K562 (cell line): ENCODE measurements around the gene USP7. TPM values are rescaled to one million over a fixed set of nuclear protein-coding genes. Genes with fewer than 3 reads are reported as not detected.
"Not testable (repeated sequence)": the region's sequence is repeated elsewhere in the genome, so short reads cannot be mapped to it uniquely, and the experiment has no call there.

Experiments used
- ATAC-seq: fragments of 200-7000 bp; cut with Tn5 transposase; 3 replicates; pipeline ENCODE4 v1.9.1; 2020; ENCODE audit warnings: moderate library complexity
- BruUV-seq: library from RNA; stranded (reverse); fragments of 400-500 nt; replicated peaks from 2 replicates; lab custom pipeline; 2021; lab: Mats Ljungman, UMichigan
- CTCF ChIA-PET: fragments of 300-600 bp; formaldehyde crosslinking; extraction: SDS; loops from one replicate; lab custom pipeline; 2021; ENCODE audit warnings: low intra/inter-chr PET ratio; lab: Yijun Ruan, JAX
- POLR2A ChIA-PET: fragments of 300-600, 350-650 bp; sonication (Branson Sonifier 250); formaldehyde crosslinking; extraction: SDS; loops from one replicate; lab custom pipeline; 2021; ENCODE audit warnings: antibody characterized with exemption, inconsistent platforms; lab: Yijun Ruan, JAX
- DNase-seq, 4 experiments: peaks; one replicate each; pipeline versions ENCODE4 v3.0.0 to v3.0.0-alpha.2; 2011 to 2018; ENCODE audit warnings: low spot score in 3 of 4, mixed read lengths in 3 of 4; ENCODE audit errors: extremely low read depth in 1 of 4
- FAIRE-seq: peaks from 2 replicates; lab custom pipeline; 2011; peaks lifted over from hg19 to GRCh38; lab: Jason Lieb, UNC
- H2AFZ ChIP-seq: 2 replicates; pipeline ENCODE4 v1.6.0; 2011; ENCODE audit warnings: low read depth, low read length, control low read depth, inconsistent platforms
- H3K27ac ChIP-seq: fragments of 200-600 bp; 3 replicates; pipeline ENCODE4 v1.8.0; 2011; ENCODE audit warnings: low read depth, mild to moderate bottlenecking, control low read depth, inconsistent platforms, low read length, moderate library complexity, mixed read lengths; ENCODE audit errors: extremely low read depth
- H3K27me3 ChIP-seq, 2 experiments: fragments of 300-600 bp in 1 of 2; 2 replicates in 1 of 2; 3 replicates in 1 of 2; pipeline versions ENCODE4 v1.6.0 to v1.8.0; 2011; ENCODE audit warnings: inconsistent platforms in 2 of 2, low read length in 2 of 2, mild to moderate bottlenecking in 1 of 2, mixed read lengths in 1 of 2, moderate library complexity in 1 of 2; ENCODE audit not compliant: control insufficient read depth in 2 of 2, insufficient read depth in 2 of 2
- H3K36me3 ChIP-seq: fragments of 300-600 bp; 3 replicates; pipeline ENCODE4 v1.8.0; 2011; ENCODE audit warnings: mild to moderate bottlenecking, low read length, inconsistent platforms; ENCODE audit not compliant: control insufficient read depth, insufficient read depth
- H3K4me1 ChIP-seq, 2 experiments: fragments of 200-600 bp in 1 of 2; replicated peaks in 1 of 2; 2 replicates in 1 of 2; 3 replicates in 1 of 2; pipeline versions ENCODE4 v1.5.1 to v1.8.0; 2011; ENCODE audit warnings: inconsistent platforms in 2 of 2, low read length in 2 of 2, mild to moderate bottlenecking in 1 of 2, mixed read lengths in 1 of 2, moderate library complexity in 1 of 2; ENCODE audit not compliant: control insufficient read depth in 2 of 2, insufficient read depth in 2 of 2
- H3K4me2 ChIP-seq: 2 replicates; pipeline ENCODE4 v1.6.1; 2011; ENCODE audit warnings: low read length, control low read depth, inconsistent platforms, mixed read lengths; ENCODE audit not compliant: insufficient read depth
- H3K4me3 ChIP-seq: fragments of 200-600 bp; sonication (generic), shearing (Covaris generic); 2 replicates; pipeline ENCODE4 v1.5.1; 2016; ENCODE audit warnings: control low read depth, inconsistent platforms
- H3K79me2 ChIP-seq: fragments of 200-600 bp; 3 replicates; pipeline ENCODE4 v1.8.0; 2011; ENCODE audit warnings: low read length, inconsistent platforms; ENCODE audit not compliant: control insufficient read depth, insufficient read depth
- H3K9ac ChIP-seq, 2 experiments: 2 replicates each; pipeline versions ENCODE4 v1.6.0 to v1.6.1; 2011; ENCODE audit warnings: low read depth in 2 of 2, low read length in 2 of 2, control low read depth in 1 of 2, inconsistent platforms in 1 of 2, mild to moderate bottlenecking in 1 of 2, mixed read lengths in 1 of 2; ENCODE audit not compliant: insufficient read depth in 1 of 2
- H3K9me1 ChIP-seq: one replicate; pipeline ENCODE4 v1.6.0; 2011; ENCODE audit warnings: inconsistent platforms, mild to moderate bottlenecking, low read length, moderate library complexity; ENCODE audit not compliant: control insufficient read depth, insufficient read depth
- H3K9me3 ChIP-seq: replicated peaks from 2 replicates; pipeline ENCODE4 v1.5.1; 2011; ENCODE audit warnings: low read depth, low read length, inconsistent platforms; ENCODE audit not compliant: control insufficient read depth, insufficient read depth
- H4K20me1 ChIP-seq: replicated peaks from 2 replicates; pipeline ENCODE4 v1.6.1; 2011; ENCODE audit warnings: low read length, inconsistent platforms, mixed read lengths; ENCODE audit not compliant: control insufficient read depth, insufficient read depth
- HNRNPK ChIP-seq: fragments of 200-400 bp; formaldehyde crosslinking; IDR thresholded peaks from one replicate; pipeline ENCODE4 v1.6.1; 2018; ENCODE audit warnings: mild to moderate bottlenecking, low read depth, low read length; ENCODE audit not compliant: poor library complexity, severe bottlenecking
- ZNF121 ChIP-seq: sonication (generic); formaldehyde crosslinking; conservative IDR thresholded peaks from 2 replicates; pipeline ENCODE4 v1.8.0; 2022; ENCODE audit warnings: missing genetic modification reagents
- whole genome bisulfite sequencing: fragments of 100-300 bp; shearing (Covaris generic); methylation state at CpG from one replicate; pipeline ENCODE4 v1.1.6; 2016; ENCODE audit warnings: low coverage, mixed read lengths; ENCODE audit not compliant: insufficient coverage; ENCODE audit errors: missing lambda C conversion rate; 5-methylcytosine and 5-hydroxymethylcytosine counted together
- in situ Hi-C: fragments of 300-500 bp; cut with MboI; formaldehyde crosslinking; loops from 4 replicates; pipeline ENCODE4 v1.15.0; 2018; ENCODE audit warnings: inconsistent platforms, mixed read lengths
- intact Hi-C: fragments of 100-400 bp; cut with micrococcal nuclease; formaldehyde crosslinking; loops from 2 replicates; pipeline ENCODE4 v1.14.2; 2022
- polyA plus RNA-seq, 8 experiments: library from polyadenylated mRNA; depleted of rRNA in 4 of 8; stranded (reverse) in 5 of 8; unstranded in 3 of 8; fragments of >200 nt; fragmentation: Nextera tagmentation in 2 of 8; fragmentation: Illumina TruSeq in 1 of 8; extraction: Ambion mirVana in 2 of 8; extraction: Trizol in 1 of 8; gene quantifications; 2 replicates each; pipeline versions ENCODE4 v1.2.1 to v1.2.3, GENCODE V29; 2011 to 2014; ENCODE audit warnings: inconsistent platforms in 1 of 8, missing spikeins in 1 of 8
- total RNA-seq, 7 experiments: library from RNA; depleted of rRNA in 6 of 7; stranded (reverse); fragments of >200 nt in 6 of 7; fragmentation: Illumina TruSeq in 2 of 7; extraction: Trizol in 2 of 7; gene quantifications; 2 replicates each; pipeline versions ENCODE4 v1.2.1 to v1.2.3, GENCODE V29; 2011 to 2021; ENCODE audit warnings: low replicate concordance in 1 of 7

USP7 gene
- total and polyA plus RNA-seq, 9 of the 15 experiments (the other 6 are each of a cell fraction or from before 2014, with no cell fraction given): 17.1 to 145 (median 57.9) TPM

DNA sequence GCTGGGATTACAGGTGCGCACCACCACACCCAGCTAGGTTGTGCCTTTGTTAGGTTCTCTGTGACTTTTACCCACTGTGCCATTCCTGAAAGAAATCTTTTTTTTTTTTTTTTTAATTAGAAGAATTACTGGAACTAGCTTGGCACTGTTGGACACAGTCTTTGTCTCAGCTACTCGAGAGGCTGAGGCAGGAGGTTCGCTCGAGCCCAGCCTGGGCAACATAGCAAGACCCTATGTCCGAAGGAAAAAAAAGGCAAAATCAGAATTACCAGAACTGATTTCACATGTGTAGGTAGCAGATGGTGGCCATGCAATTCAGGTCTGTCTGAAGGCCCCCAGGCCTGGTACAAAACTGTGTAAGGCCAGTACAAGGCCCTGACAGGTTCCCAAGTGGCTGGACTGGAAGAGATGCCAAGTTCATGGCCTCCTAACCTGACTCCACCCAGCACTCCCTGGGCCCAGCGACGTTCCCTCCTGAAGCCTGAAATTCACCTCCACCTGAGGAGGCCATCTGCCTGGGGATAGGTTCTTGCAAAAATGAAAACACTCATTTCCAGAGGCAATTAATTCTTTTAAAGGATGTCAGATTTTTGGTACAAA lies 117.9 kb downstream of the USP7 start:
- peaks cover 0 to 4% of the 10 kb centered on the region in 2 experiments; a peak in 1 of 5 replicates for H3K4me1 ChIP-seq
- ChIA-PET CTCF (no interaction called here), POLR2A (no interaction called here)
- TF ChIP-seq HNRNPK (no peak), ZNF121 (CRISPR knock-in tag) (peak; percentile 64)
- no peak overlapping the region for H3K4me2 ChIP-seq
- no peak overlapping the region for H3K9ac ChIP-seq
- intact Hi-C loops (no loop called here), in situ Hi-C loops (no loop called here)
- ATAC-seq (no peak), DNase-seq (no peak), FAIRE-seq (no peak)
- no peaks in the 10 kb centered on the region for H4K20me1 ChIP-seq
- H3K79me2 ChIP-seq: peaks cover 2% of the 10 kb centered on the region; the same call in 1 of the 3 replicates
- no peaks in the 10 kb centered on the region for H3K9me3 ChIP-seq
- no peaks in the 10 kb centered on the region for H3K27me3 ChIP-seq
- no peak overlapping the region for H3K27ac ChIP-seq
- no peak overlapping the region for H2AFZ ChIP-seq
- peaks cover 51% of the 10 kb centered on the region; the same call in 2 of the 3 replicates for H3K36me3 ChIP-seq
- no peaks in the 10 kb centered on the region for H3K9me1 ChIP-seq
- H3K4me3 ChIP-seq: no peak overlapping the region
- 92% methylated on average over 7 of the region's 7 CpGs for WGBS
- BruUV-seq: no TSS peak

- in situ Hi-C loops, BruUV-seq, H3K9me3 ChIP-seq, ATAC-seq, H3K4me3 ChIP-seq, H3K79me2 ChIP-seq, H4K20me1 ChIP-seq, H3K9ac ChIP-seq, intact Hi-C loops, H3K4me2 ChIP-seq, H3K9me1 ChIP-seq, FAIRE-seq, H2AFZ ChIP-seq, DNase-seq, H3K27me3 ChIP-seq, H3K4me1 ChIP-seq, POLR2A ChIA-PET, CTCF ChIA-PET, H3K27ac ChIP-seq: not testable (repeated sequence)
- H3K36me3 ChIP-seq: peaks cover 26% of the 10 kb centered on the region; the same call in 1 of the 3 replicates
- WGBS: 93% methylated on average over 6 of the region's 12 CpGs
These were observed 120.4 kb downstream of the USP7 start for GRCh38 chr16:8843296-8843695.

Other genes with a start within 250 kb of the USP7 start
- gene TMEM186, start 166.3 kb downstream of the USP7 start, total RNA-seq (2014; rRNA removed): 10.1 and 11.2 TPM in 2 replicates
- gene TMEM186, start 166.3 kb downstream of the USP7 start, total RNA-seq (2014; rRNA removed; fragmentation: Illumina TruSeq; extraction: Trizol): 13.1 and 15.4 TPM in 2 replicates
- 10.1 and 11.0 TPM in 2 replicates for gene TMEM186, start 166.3 kb downstream of the USP7 start, total RNA-seq (2015; rRNA removed; fragmentation: Illumina TruSeq; extraction: Trizol)
- gene TMEM186, start 166.3 kb downstream of the USP7 start, total RNA-seq (2021): 17.8 TPM in 2 replicates
- gene TMEM186, start 166.3 kb downstream of the USP7 start, polyA plus RNA-seq (2011; rRNA removed): 14.9 and 16.4 TPM in 2 replicates
- gene TMEM186, start 166.3 kb downstream of the USP7 start, polyA plus RNA-seq (2014; fragmentation: Illumina TruSeq; extraction: Trizol): 16.2 and 19.7 TPM in 2 replicates
- 10 to 100 TPM; 27.3 to 33.4 TPM for gene TMEM186, start 166.3 kb downstream of the USP7 start, polyA plus RNA-seq (2014; fragmentation: Nextera tagmentation; extraction: Ambion mirVana)
- 17.3 and 18.5 TPM in 2 replicates for gene TMEM186, start 166.3 kb downstream of the USP7 start, polyA plus RNA-seq (2014; rRNA removed)
- gene PMM2, start 166.1 kb downstream of the USP7 start, total RNA-seq (2014; rRNA removed): 17.8 and 30.4 TPM in 2 replicates
- 29.8 and 33.9 TPM in 2 replicates for gene PMM2, start 166.1 kb downstream of the USP7 start, total RNA-seq (2014; rRNA removed; fragmentation: Illumina TruSeq; extraction: Trizol)
- gene PMM2, start 166.1 kb downstream of the USP7 start, total RNA-seq (2015; rRNA removed; fragmentation: Illumina TruSeq; extraction: Trizol): 37.6 and 42.7 TPM in 2 replicates
- gene PMM2, start 166.1 kb downstream of the USP7 start, total RNA-seq (2021): 28.9 and 32.0 TPM in 2 replicates
- gene PMM2, start 166.1 kb downstream of the USP7 start, polyA plus RNA-seq (2011; rRNA removed): 16.3 and 21.1 TPM in 2 replicates
- 27.2 and 34.0 TPM in 2 replicates for gene PMM2, start 166.1 kb downstream of the USP7 start, polyA plus RNA-seq (2014; fragmentation: Illumina TruSeq; extraction: Trizol)
- 1 to 10 TPM; 5.6 to 7.8 TPM for gene PMM2, start 166.1 kb downstream of the USP7 start, polyA plus RNA-seq (2014; fragmentation: Nextera tagmentation; extraction: Ambion mirVana)
- gene PMM2, start 166.1 kb downstream of the USP7 start, polyA plus RNA-seq (2014; rRNA removed): 25.9 and 27.1 TPM in 2 replicates
- gene CARHSP1, start 94.9 kb downstream of the USP7 start, total RNA-seq (2014; rRNA removed): 112 and 114 TPM in 2 replicates
- gene CARHSP1, start 94.9 kb downstream of the USP7 start, total RNA-seq (2014; rRNA removed; fragmentation: Illumina TruSeq; extraction: Trizol): 27.0 and 41.1 TPM in 2 replicates
- gene CARHSP1, start 94.9 kb downstream of the USP7 start, total RNA-seq (2015; rRNA removed; fragmentation: Illumina TruSeq; extraction: Trizol): 65.2 and 68.5 TPM in 2 replicates
- 74.5 and 78.0 TPM in 2 replicates for gene CARHSP1, start 94.9 kb downstream of the USP7 start, total RNA-seq (2021)
- gene CARHSP1, start 94.9 kb downstream of the USP7 start, polyA plus RNA-seq (2011; rRNA removed): 37.0 and 40.8 TPM in 2 replicates
- gene CARHSP1, start 94.9 kb downstream of the USP7 start, polyA plus RNA-seq (2014; fragmentation: Illumina TruSeq; extraction: Trizol): 40.4 and 87.0 TPM in 2 replicates
- gene CARHSP1, start 94.9 kb downstream of the USP7 start, polyA plus RNA-seq (2014; fragmentation: Nextera tagmentation; extraction: Ambion mirVana): 10 to 100 TPM in 1 of 2 experiments, 1 to 10 TPM in 1; 5.8 to 17.1 TPM
- gene CARHSP1, start 94.9 kb downstream of the USP7 start, polyA plus RNA-seq (2014; rRNA removed): 97.9 and 104 TPM in 2 replicates
- not detected in 2 replicates for gene LITAFD, start 81.6 kb downstream of the USP7 start, total RNA-seq (2014; rRNA removed)
- gene LITAFD, start 81.6 kb downstream of the USP7 start, total RNA-seq (2014; rRNA removed; fragmentation: Illumina TruSeq; extraction: Trizol): not detected in 2 replicates
- gene LITAFD, start 81.6 kb downstream of the USP7 start, total RNA-seq (2015; rRNA removed; fragmentation: Illumina TruSeq; extraction: Trizol): not detected in 2 replicates
- gene LITAFD, start 81.6 kb downstream of the USP7 start, total RNA-seq (2021): not detected in 2 replicates
- not detected in 2 replicates for gene LITAFD, start 81.6 kb downstream of the USP7 start, polyA plus RNA-seq (2011; rRNA removed)
- not detected in 2 replicates for gene LITAFD, start 81.6 kb downstream of the USP7 start, polyA plus RNA-seq (2014; fragmentation: Illumina TruSeq; extraction: Trizol)
- not detected for gene LITAFD, start 81.6 kb downstream of the USP7 start, polyA plus RNA-seq (2014; fragmentation: Nextera tagmentation; extraction: Ambion mirVana)
- gene LITAFD, start 81.6 kb downstream of the USP7 start, polyA plus RNA-seq (2014; rRNA removed): not detected in 2 replicates
- 40.9 and 43.4 TPM in 2 replicates for gene HAPSTR1, start 127.7 kb upstream of the USP7 start, total RNA-seq (2014; rRNA removed)
- gene HAPSTR1, start 127.7 kb upstream of the USP7 start, total RNA-seq (2014; rRNA removed; fragmentation: Illumina TruSeq; extraction: Trizol): 56.1 and 69.9 TPM in 2 replicates
- 38.3 and 40.2 TPM in 2 replicates for gene HAPSTR1, start 127.7 kb upstream of the USP7 start, total RNA-seq (2015; rRNA removed; fragmentation: Illumina TruSeq; extraction: Trizol)
- 53.8 and 67.9 TPM in 2 replicates for gene HAPSTR1, start 127.7 kb upstream of the USP7 start, total RNA-seq (2021)
- gene HAPSTR1, start 127.7 kb upstream of the USP7 start, polyA plus RNA-seq (2011; rRNA removed): 28.2 and 36.5 TPM in 2 replicates
- 27.7 and 30.7 TPM in 2 replicates for gene HAPSTR1, start 127.7 kb upstream of the USP7 start, polyA plus RNA-seq (2014; fragmentation: Illumina TruSeq; extraction: Trizol)
- gene HAPSTR1, start 127.7 kb upstream of the USP7 start, polyA plus RNA-seq (2014; fragmentation: Nextera tagmentation; extraction: Ambion mirVana): 10 to 100 TPM; 10.8 to 17.4 TPM
- 25.3 and 30.4 TPM in 2 replicates for gene HAPSTR1, start 127.7 kb upstream of the USP7 start, polyA plus RNA-seq (2014; rRNA removed)